Measurements from ENCODE around the gene CENPW. TPM values are rescaled to one million over a fixed set of nuclear protein-coding genes. Genes with fewer than 3 reads are reported as not detected.

Gene CENPW
- polyA plus RNA-seq, 2 of the 4 experiments (the other 2 are of a cell fraction) = 28.2 to 34.5 TPM

DNA sequence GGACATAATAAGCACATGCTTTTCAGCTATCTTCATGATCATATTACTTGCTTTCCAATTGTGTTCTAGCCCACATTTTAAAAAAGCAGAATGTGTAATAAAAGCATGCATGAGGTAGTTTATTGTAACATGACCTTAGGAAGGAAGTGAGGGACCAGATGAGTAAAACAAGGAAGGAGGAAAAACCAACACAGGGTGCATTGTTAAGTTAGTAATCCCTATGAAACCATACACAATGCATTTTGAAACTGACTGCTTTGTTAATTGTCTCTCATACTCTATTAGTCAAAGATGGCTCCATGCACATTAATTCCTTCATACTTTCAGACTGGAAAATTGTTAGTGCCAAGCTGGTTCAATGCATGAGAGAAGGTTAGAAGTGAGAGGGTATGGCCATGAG, 37.7 kb upstream of the CENPW start:
- no peak for DNase-seq (ENCODE audit: low read depth in 1 of 2, low spot score in 1 of 2)
- H3K27ac ChIP-seq = no peak overlapping the region
- H3K4me1 ChIP-seq = no peaks in the 10 kb centered on the region
- no peak overlapping the region for H3K4me2 ChIP-seq
- ChIA-PET POLR2A (no interaction called here), CTCF (no interaction called here)
- FAIRE-seq = no peak
- no peaks in the 10 kb centered on the region for H3K9me3 ChIP-seq
- no peak for ATAC-seq
- TF ChIP-seq ZFP36 (IDR thresholded peaks at IDR 0.05; ENCODE audit: borderline replicate concordance, partially characterized antibody) = no peak
- no peak for TF ChIP-seq KDM5A (IDR thresholded peaks at IDR 0.05)
- TF ChIP-seq EHF (CRISPR knock-in tag; IDR thresholded peaks at IDR 0.05) = no peak
- TF ChIP-seq CBX2 (IDR thresholded peaks at IDR 0.05; ENCODE audit: borderline replicate concordance, low read depth) = no peak
- TF ChIP-seq, protein P1, sequence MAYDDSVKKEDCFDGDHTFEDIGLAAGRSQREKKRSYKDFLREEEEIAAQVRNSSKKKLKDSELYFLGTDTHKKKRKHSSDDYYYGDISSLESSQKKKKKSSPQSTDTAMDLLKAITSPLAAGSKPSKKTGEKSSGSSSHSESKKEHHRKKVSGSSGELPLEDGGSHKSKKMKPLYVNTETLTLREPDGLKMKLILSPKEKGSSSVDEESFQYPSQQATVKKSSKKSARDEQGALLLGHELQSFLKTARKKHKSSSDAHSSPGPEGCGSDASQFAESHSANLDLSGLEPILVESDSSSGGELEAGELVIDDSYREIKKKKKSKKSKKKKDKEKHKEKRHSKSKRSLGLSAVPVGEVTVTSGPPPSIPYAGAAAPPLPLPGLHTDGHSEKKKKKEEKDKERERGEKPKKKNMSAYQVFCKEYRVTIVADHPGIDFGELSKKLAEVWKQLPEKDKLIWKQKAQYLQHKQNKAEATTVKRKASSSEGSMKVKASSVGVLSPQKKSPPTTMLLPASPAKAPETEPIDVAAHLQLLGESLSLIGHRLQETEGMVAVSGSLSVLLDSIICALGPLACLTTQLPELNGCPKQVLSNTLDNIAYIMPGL (CRISPR knock-in tag; IDR thresholded peaks at IDR 0.05; ENCODE audit: borderline replicate concordance) = no peak
- TF ChIP-seq TFCP2L1 (CRISPR knock-in tag; IDR thresholded peaks at IDR 0.05) = no peak
- TF ChIP-seq RNF2 (IDR thresholded peaks at IDR 0.05; ENCODE audit: borderline replicate concordance, low read depth) = no peak
- no peak for TF ChIP-seq HOXA7 (CRISPR knock-in tag; IDR thresholded peaks at IDR 0.05)
- no peak for TF ChIP-seq RFX5 (IDR thresholded peaks at IDR 0.05)
- no peak for TF ChIP-seq PHF8 (IDR thresholded peaks at IDR 0.05; ENCODE audit: borderline replicate concordance, low read depth)
- no peak for TF ChIP-seq MAX (IDR thresholded peaks at IDR 0.05)
- no peak for TF ChIP-seq SREBF2 (IDR thresholded peaks at IDR 0.05)
- no peak for TF ChIP-seq RCOR1 (IDR thresholded peaks at IDR 0.05; ENCODE audit: low read depth, low read length)
- TF ChIP-seq FOSB (CRISPR knock-in tag; IDR thresholded peaks at IDR 0.05) = no peak
- no peak overlapping the region for H3K4me3 ChIP-seq

GRCh38 chr6:126307849-126308248, 32.1 kb upstream of the CENPW start:
- H3K4me1 ChIP-seq = no peaks in the 10 kb centered on the region
- POLR2A ChIA-PET = no interaction called here
- no peak overlapping the region for H3K4me3 ChIP-seq
- no peak overlapping the region for H3K4me2 ChIP-seq
- H3K27ac ChIP-seq = no peak overlapping the region
- WGBS (ENCODE audit: missing lambda C conversion rate) = 82% methylated on average over 2 of the region's 2 CpGs
- no peak for ATAC-seq
- no peaks in the 10 kb centered on the region for H3K9me3 ChIP-seq
- DNase-seq (ENCODE audit: low read depth in 1 of 2, low spot score in 1 of 2) = peak in 1 of 2 experiments; percentile 1
- CTCF ChIA-PET = no interaction called here
- FAIRE-seq = no peak
- TF ChIP-seq TP53 (CRISPR knock-in tag; IDR thresholded peaks at IDR 0.05) (no peak), SREBF2 (IDR thresholded peaks at IDR 0.05) (no peak), ESRRA (IDR thresholded peaks at IDR 0.05; ENCODE audit: borderline replicate concordance, low read length) (no peak), HOXB13 (CRISPR knock-in tag; IDR thresholded peaks at IDR 0.05; ENCODE audit: low read depth) (no peak), ZNF302 (CRISPR knock-in tag; IDR thresholded peaks at IDR 0.05) (no peak), BHLHE40 (IDR thresholded peaks at IDR 0.05; ENCODE audit: low read depth, low read length) (no peak), NR3C1 (IDR thresholded peaks at IDR 0.05) (no peak), EHF (CRISPR knock-in tag; IDR thresholded peaks at IDR 0.05) (no peak), JUN (IDR thresholded peaks at IDR 0.05) (no peak), CBX8 (IDR thresholded peaks at IDR 0.05) (no peak), MYC (IDR thresholded peaks at IDR 0.05; ENCODE audit: borderline replicate concordance, low read length) (no peak), RAD21 (conservative IDR thresholded peaks at IDR 0.05 in 1 of 2, IDR thresholded peaks at IDR 0.05 in 1 of 2) (no peak), HDAC2 (IDR thresholded peaks at IDR 0.05) (no peak), JUNB (IDR thresholded peaks at IDR 0.05) (no peak)
- TF ChIP-seq, protein P2, sequence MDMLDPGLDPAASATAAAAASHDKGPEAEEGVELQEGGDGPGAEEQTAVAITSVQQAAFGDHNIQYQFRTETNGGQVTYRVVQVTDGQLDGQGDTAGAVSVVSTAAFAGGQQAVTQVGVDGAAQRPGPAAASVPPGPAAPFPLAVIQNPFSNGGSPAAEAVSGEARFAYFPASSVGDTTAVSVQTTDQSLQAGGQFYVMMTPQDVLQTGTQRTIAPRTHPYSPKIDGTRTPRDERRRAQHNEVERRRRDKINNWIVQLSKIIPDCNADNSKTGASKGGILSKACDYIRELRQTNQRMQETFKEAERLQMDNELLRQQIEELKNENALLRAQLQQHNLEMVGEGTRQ (IDR thresholded peaks at IDR 0.05) = no peak
- TF ChIP-seq, protein P3, sequence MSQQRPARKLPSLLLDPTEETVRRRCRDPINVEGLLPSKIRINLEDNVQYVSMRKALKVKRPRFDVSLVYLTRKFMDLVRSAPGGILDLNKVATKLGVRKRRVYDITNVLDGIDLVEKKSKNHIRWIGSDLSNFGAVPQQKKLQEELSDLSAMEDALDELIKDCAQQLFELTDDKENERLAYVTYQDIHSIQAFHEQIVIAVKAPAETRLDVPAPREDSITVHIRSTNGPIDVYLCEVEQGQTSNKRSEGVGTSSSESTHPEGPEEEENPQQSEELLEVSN (IDR thresholded peaks at IDR 0.05; ENCODE audit: borderline replicate concordance, low read depth) = no peak
